HepG2 (cell line): Measurements from ENCODE around the gene ANKRD65. TPM values are rescaled to one million over a fixed set of nuclear protein-coding genes. Genes with fewer than 3 reads are reported as not detected.

Experiments used
- CSRNP1 ChIP-seq: sonication (generic); formaldehyde crosslinking; IDR thresholded peaks from 2 replicates; pipeline ENCODE4 v1.8.1; 2023; ENCODE audit warnings: mild to moderate bottlenecking, missing genetic modification reagents
- HMGXB3 ChIP-seq: sonication (generic); formaldehyde crosslinking; IDR thresholded peaks from 2 replicates; pipeline ENCODE4 v1.4.0; 2020; ENCODE audit warnings: missing genetic modification reagents, borderline replicate concordance
- HMGXB4 ChIP-seq, 2 experiments: sonication (generic) in 1 of 2; formaldehyde crosslinking in 1 of 2; IDR thresholded peaks; 2 replicates each; pipeline versions ENCODE4 v1.4.0 to v1.6.1; 2018 to 2020; ENCODE audit warnings: missing genetic modification reagents in 2 of 2, borderline replicate concordance in 1 of 2, low read depth in 1 of 2, mild to moderate bottlenecking in 1 of 2, missing biosample characterization in 1 of 2
- KDM5B ChIP-seq: sonication (generic); formaldehyde crosslinking; IDR thresholded peaks from 2 replicates; pipeline ENCODE4 v1.4.0; 2020; ENCODE audit warnings: missing genetic modification reagents, mild to moderate bottlenecking, borderline replicate concordance
- PATZ1 ChIP-seq: sonication (generic); formaldehyde crosslinking; IDR thresholded peaks from 2 replicates; pipeline ENCODE4 v1.4.0; 2020; ENCODE audit warnings: missing genetic modification reagents
- PTBP1 ChIP-seq: fragments of 200-400 bp; formaldehyde crosslinking; IDR thresholded peaks from 2 replicates; pipeline ENCODE4 v1.6.1; 2018; ENCODE audit warnings: low read length, low read depth; ENCODE audit not compliant: poor library complexity, severe bottlenecking
- TGIF2 ChIP-seq: IDR thresholded peaks from 2 replicates; pipeline ENCODE4 v1.6.1; 2016; ENCODE audit warnings: control low read depth, missing compliant biosample characterization
- ZFP1 ChIP-seq: IDR thresholded peaks from 2 replicates; pipeline ENCODE4 v1.6.1; 2016
- ZNF414 ChIP-seq: sonication (generic); formaldehyde crosslinking; IDR thresholded peaks from 2 replicates; pipeline ENCODE4 v1.5.0; 2020; ENCODE audit warnings: missing genetic modification reagents
- ZNF574 ChIP-seq: sonication (generic); formaldehyde crosslinking; IDR thresholded peaks from 2 replicates; pipeline ENCODE4 v1.4.0; 2020; ENCODE audit warnings: missing genetic modification reagents
- ZNF782 ChIP-seq: sonication (generic); formaldehyde crosslinking; IDR thresholded peaks from 2 replicates; pipeline ENCODE4 v1.4.0; 2020; ENCODE audit warnings: missing genetic modification reagents, mild to moderate bottlenecking, borderline replicate concordance
- polyA plus RNA-seq, 8 experiments: library from polyadenylated mRNA; depleted of rRNA in 3 of 8; stranded (reverse) in 7 of 8; unstranded in 1 of 8; fragments of >200 nt; fragmentation: Illumina TruSeq in 4 of 8; extraction: Trizol in 4 of 8; gene quantifications; 2 replicates each; pipeline versions ENCODE4 v1.2.1 to v1.2.3, GENCODE V29; 2011 to 2016; ENCODE audit warnings: low read depth in 4 of 8, missing spikeins in 1 of 8, mixed read lengths in 1 of 8; ENCODE audit not compliant: insufficient read depth in 1 of 8
- total RNA-seq, 5 experiments: library from RNA; depleted of rRNA; stranded (reverse); fragments of >200 nt; fragmentation: Illumina TruSeq; extraction: Trizol; gene quantifications; 2 replicates each; pipeline ENCODE4 v1.2.3, GENCODE V29; 2016; ENCODE audit warnings: low read depth in 1 of 5

ANKRD65 gene
- total and polyA plus RNA-seq, 2 of the 13 experiments (the other 11 are each of a cell fraction or from before 2014, with no cell fraction given) = 12.1 to 30.1 TPM

- TF ChIP-seq HMGXB4 (CRISPR knock-in tag; IDR thresholded peaks at IDR 0.05; ENCODE audit: borderline replicate concordance in 1 of 2, low read depth in 1 of 2) = peak in 1 of 2 experiments; percentile 60; a peak in 3 of 4 replicates
- no peak for TF ChIP-seq ZFP1 (CRISPR knock-in tag)
- TF ChIP-seq TGIF2 = peak; percentile 51; the same call in 1 of the 2 replicates
- TF ChIP-seq PATZ1 (CRISPR knock-in tag) = peak; percentile 91; the same call in 1 of the 2 replicates
- peak; percentile 32; the same call in 1 of the 2 replicates for TF ChIP-seq HMGXB3 (CRISPR knock-in tag)
- TF ChIP-seq KDM5B (CRISPR knock-in tag) = peak; percentile 56; the same call in 1 of the 2 replicates
- no peak; the same call in 1 of the 2 replicates for TF ChIP-seq ZNF414
- peak; percentile 33; the same call in 1 of the 2 replicates for TF ChIP-seq CSRNP1
- no peak for TF ChIP-seq PTBP1
- peak; percentile 20; the same call in 1 of the 2 replicates for TF ChIP-seq ZNF782 (CRISPR knock-in tag)
- peak; percentile 20 for TF ChIP-seq ZNF574
These were observed 9.3 kb upstream of the ANKRD65 start (continued) for GRCh38 chr1:1430114-1430982.
